IMR-90 (cell line): Measurements from ENCODE around the gene CTIF.

Source experiments
- CEBPB ChIP-seq: IDR thresholded peaks from 2 replicates; pipeline ENCODE4 v1.6.1; 2012; ENCODE audit warnings: low read depth, low read length, improper control_type of control experiment
- CHD1 ChIP-seq: IDR thresholded peaks from 2 replicates; pipeline ENCODE4 v1.6.1; 2012; ENCODE audit warnings: low read depth, low read length, improper control_type of control experiment
- MAFK ChIP-seq: IDR thresholded peaks from 2 replicates; pipeline ENCODE4 v1.6.1; 2012; ENCODE audit warnings: low read depth, low read length, improper control_type of control experiment
- POLR2A ChIP-seq: IDR thresholded peaks from 2 replicates; pipeline ENCODE4 v1.6.1; 2012; ENCODE audit warnings: mild to moderate bottlenecking, low read depth, low read length
- RAD21 ChIP-seq: IDR thresholded peaks from 2 replicates; pipeline ENCODE4 v1.6.1; 2012; ENCODE audit warnings: low read length, improper control_type of control experiment
- RCOR1 ChIP-seq: IDR thresholded peaks from 2 replicates; pipeline ENCODE4 v1.6.1; 2012; ENCODE audit warnings: mild to moderate bottlenecking, low read length, improper control_type of control experiment; ENCODE audit not compliant: insufficient replicate concordance
- TF ChIP-seq, protein P1 (sequence below): conservative IDR thresholded peaks from 2 replicates; pipeline ENCODE4 v1.5.1; 2012; ENCODE audit warnings: mild to moderate bottlenecking, low read depth, low read length, improper control_type of control experiment
- TF ChIP-seq, protein P2 (sequence below): fragments of 150-350 bp; IDR thresholded peaks from 2 replicates; pipeline ENCODE4 v1.6.1; 2016; ENCODE audit warnings: low read depth, mild to moderate bottlenecking, low read length, moderate library complexity, borderline replicate concordance

DNA sequence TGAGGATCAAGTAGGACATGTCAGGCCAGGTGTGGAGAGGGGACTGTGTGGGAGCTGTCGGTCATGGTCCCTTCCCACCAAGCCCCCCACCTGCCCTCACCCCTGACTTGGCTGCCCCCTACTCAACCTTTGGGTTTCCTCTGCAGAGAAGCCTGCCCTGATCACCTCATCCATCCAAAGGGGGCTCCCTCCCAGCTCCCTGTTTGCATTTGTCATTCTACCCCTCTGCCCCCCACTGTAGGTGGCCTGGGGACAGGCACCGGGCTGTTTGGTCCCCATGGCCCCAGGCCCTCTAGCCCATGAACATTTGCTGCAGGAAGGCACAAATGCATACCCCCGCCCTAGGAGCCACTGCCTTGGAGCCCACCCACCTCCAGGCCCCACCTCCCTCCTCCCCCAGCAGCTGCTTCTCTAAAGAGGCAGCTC lies 296.9 kb downstream of the CTIF start:
- TF ChIP-seq POLR2A (no peak), RAD21 (no peak), RCOR1 (no peak), MAFK (no peak), CHD1 (no peak), CEBPB (no peak)
- TF ChIP-seq, protein P1, sequence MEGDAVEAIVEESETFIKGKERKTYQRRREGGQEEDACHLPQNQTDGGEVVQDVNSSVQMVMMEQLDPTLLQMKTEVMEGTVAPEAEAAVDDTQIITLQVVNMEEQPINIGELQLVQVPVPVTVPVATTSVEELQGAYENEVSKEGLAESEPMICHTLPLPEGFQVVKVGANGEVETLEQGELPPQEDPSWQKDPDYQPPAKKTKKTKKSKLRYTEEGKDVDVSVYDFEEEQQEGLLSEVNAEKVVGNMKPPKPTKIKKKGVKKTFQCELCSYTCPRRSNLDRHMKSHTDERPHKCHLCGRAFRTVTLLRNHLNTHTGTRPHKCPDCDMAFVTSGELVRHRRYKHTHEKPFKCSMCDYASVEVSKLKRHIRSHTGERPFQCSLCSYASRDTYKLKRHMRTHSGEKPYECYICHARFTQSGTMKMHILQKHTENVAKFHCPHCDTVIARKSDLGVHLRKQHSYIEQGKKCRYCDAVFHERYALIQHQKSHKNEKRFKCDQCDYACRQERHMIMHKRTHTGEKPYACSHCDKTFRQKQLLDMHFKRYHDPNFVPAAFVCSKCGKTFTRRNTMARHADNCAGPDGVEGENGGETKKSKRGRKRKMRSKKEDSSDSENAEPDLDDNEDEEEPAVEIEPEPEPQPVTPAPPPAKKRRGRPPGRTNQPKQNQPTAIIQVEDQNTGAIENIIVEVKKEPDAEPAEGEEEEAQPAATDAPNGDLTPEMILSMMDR, result no peak
- TF ChIP-seq, protein P2, sequence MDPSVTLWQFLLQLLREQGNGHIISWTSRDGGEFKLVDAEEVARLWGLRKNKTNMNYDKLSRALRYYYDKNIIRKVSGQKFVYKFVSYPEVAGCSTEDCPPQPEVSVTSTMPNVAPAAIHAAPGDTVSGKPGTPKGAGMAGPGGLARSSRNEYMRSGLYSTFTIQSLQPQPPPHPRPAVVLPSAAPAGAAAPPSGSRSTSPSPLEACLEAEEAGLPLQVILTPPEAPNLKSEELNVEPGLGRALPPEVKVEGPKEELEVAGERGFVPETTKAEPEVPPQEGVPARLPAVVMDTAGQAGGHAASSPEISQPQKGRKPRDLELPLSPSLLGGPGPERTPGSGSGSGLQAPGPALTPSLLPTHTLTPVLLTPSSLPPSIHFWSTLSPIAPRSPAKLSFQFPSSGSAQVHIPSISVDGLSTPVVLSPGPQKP, result no peak
